ENCODE measurements around the gene VPS37C.

VPS37C gene

GRCh38 chr11:61152816-61153592 lies 8.2 kb downstream of the VPS37C start:
- no peak for DNase-seq

- no peak for DNase-seq
Observed at GRCh38 chr11:61151545-61152252, 9.5 kb downstream of the VPS37C start.

- DNase-seq = no peak
Observed at GRCh38 chr11:61150706-61151544, 10.3 kb downstream of the VPS37C start.

- no peak for DNase-seq
Observed at GRCh38 chr11:61149624-61150615, 11.3 kb downstream of the VPS37C start.

GRCh38 chr11:61147791-61148620 lies 13.2 kb downstream of the VPS37C start:
- peak; percentile 20 for DNase-seq

GRCh38 chr11:61147271-61147670 lies 14.0 kb downstream of the VPS37C start:
- DNase-seq = no peak

GRCh38 chr11:61146416-61146815 lies 14.8 kb downstream of the VPS37C start:
- no peak for DNase-seq

GRCh38 chr11:61145228-61146005 lies 15.8 kb downstream of the VPS37C start:
- no peak for DNase-seq

- DNase-seq = no peak
Observed at GRCh38 chr11:61144511-61145179, 16.6 kb downstream of the VPS37C start.

GRCh38 chr11:61142424-61142823 lies 18.8 kb downstream of the VPS37C start:
- no peak for DNase-seq

GRCh38 chr11:61141601-61142028 lies 19.6 kb downstream of the VPS37C start:
- peak; percentile 48 for DNase-seq

- no peak for DNase-seq
Observed at GRCh38 chr11:61140416-61140815, 20.8 kb downstream of the VPS37C start.

GRCh38 chr11:61139387-61139786 lies 21.8 kb downstream of the VPS37C start:
- DNase-seq = no peak

- DNase-seq = no peak
Observed at GRCh38 chr11:61138935-61139334, 22.3 kb downstream of the VPS37C start.

GRCh38 chr11:61134801-61135257 lies 26.4 kb downstream of the VPS37C start:
- no peak for DNase-seq

GRCh38 chr11:61133956-61134662 lies 27.1 kb downstream of the VPS37C start:
- no peak for DNase-seq

- DNase-seq = no peak
Observed at GRCh38 chr11:61133145-61133544, 28.1 kb downstream of the VPS37C start.

GRCh38 chr11:61132646-61133045 lies 28.6 kb downstream of the VPS37C start:
- no peak for DNase-seq

GRCh38 chr11:61131998-61132555 lies 29.1 kb downstream of the VPS37C start:
- no peak for DNase-seq

All from NCI-H1092 treated with DMSO at 0.1 percent for 48 hours (cell line).